Activated CD8-positive, alpha-beta T cell treated with anti-CD3 and anti-CD28 coated beads for 36 hours (primary cell): ENCODE data around the gene MBOAT2. TPM values are rescaled to one million over a fixed set of nuclear protein-coding genes. Genes with fewer than 3 reads are reported as not detected.

Experiments
- ATAC-seq: fragments of 200-7000 bp; cut with Tn5 transposase; one replicate; pipeline ENCODE4 v1.10.0; 2021; ENCODE audit warnings: mild to moderate bottlenecking, moderate library complexity
- CTCF ChIA-PET: fragments of 350-600 bp; sonication (Branson Sonifier 250); formaldehyde crosslinking; loops from one replicate; lab custom pipeline; 2021; ENCODE audit warnings: antibody characterized with exemption; lab: Charles Lee
- POLR2A ChIA-PET: fragments of 350-600 bp; sonication (Branson Sonifier 250); formaldehyde crosslinking; loops from one replicate; lab custom pipeline; 2021; ENCODE audit warnings: antibody characterized with exemption; lab: Charles Lee
- DNase-seq: peaks from one replicate; pipeline ENCODE4 v3.0.0-alpha.2; 2020
- H3K27ac Mint-ChIP-seq: one replicate; pipeline ENCODE4 v1.8.0; 2021; ENCODE audit warnings: mild to moderate bottlenecking, mixed read lengths
- H3K27me3 Mint-ChIP-seq: one replicate; pipeline ENCODE4 v1.8.0; 2021; ENCODE audit warnings: mixed read lengths
- H3K36me3 Mint-ChIP-seq: one replicate; pipeline ENCODE4 v1.8.0; 2021; ENCODE audit warnings: low read depth, mixed read lengths
- H3K4me1 Mint-ChIP-seq: one replicate; pipeline ENCODE4 v1.8.0; 2021; ENCODE audit warnings: low read depth, mixed read lengths
- H3K4me3 Mint-ChIP-seq: one replicate; pipeline ENCODE4 v1.8.0; 2021; ENCODE audit warnings: mild to moderate bottlenecking, moderate library complexity, mixed read lengths
- H3K9me3 Mint-ChIP-seq: one replicate; pipeline ENCODE4 v1.8.0; 2021; ENCODE audit warnings: mixed read lengths
- intact Hi-C: fragments of 100-400 bp; cut with micrococcal nuclease; formaldehyde crosslinking; loops from one replicate; pipeline ENCODE4 v1.10.0; 2022
- total RNA-seq, 2 experiments: library from RNA; stranded (reverse); gene quantifications; one replicate each; pipeline ENCODE4 v1.2.3, GENCODE V29; 2021
- TF ChIP-seq, protein P1 (sequence below): fragments of 200-600 bp; IDR thresholded peaks from one replicate; pipeline ENCODE4 v1.8.0; 2022; ENCODE audit warnings: antibody characterized with exemption, mild to moderate bottlenecking

Gene MBOAT2
- total RNA-seq, 2 experiments from 2014 or later, result 2.9 to 3.0 TPM

DNA sequence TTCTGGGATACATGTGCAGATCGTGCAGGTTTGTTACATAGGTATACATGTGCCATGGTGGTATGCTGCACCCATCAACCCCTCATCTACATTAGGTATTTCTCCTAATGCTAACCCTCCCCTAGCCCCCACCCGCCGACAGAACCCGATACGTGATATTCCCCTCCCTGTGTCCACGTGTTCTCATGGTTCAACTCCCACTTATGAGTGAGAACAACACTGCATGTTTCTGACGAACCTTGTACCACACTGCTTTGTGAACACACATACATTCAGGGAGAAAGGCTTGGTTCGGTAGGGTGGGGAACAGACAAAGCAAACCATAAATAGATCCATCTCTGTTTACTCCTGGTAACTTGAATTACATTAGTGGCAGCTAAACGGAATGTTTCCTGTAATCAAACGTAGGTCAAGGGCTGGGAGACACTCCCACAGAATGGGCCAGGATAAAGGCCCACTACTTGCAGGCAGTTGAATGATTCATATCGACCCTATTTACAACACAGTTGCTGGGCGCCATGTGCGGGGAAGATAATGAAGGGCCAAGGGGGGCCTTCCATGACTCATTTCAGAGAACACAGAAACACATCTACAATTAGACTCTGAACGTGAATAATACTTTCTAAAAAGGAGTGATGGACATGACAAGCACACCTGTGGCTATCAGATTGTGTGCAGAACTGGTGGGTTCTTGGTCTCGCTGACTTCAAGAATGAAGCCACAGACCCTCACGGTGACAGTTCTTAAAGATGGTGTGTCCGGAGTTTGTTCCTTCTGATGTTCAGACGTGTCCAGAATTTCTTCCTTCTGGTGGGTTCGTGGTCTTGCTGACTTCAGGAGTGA lies 109.3 kb downstream of the MBOAT2 start:
- no peak for ATAC-seq
- Mint-ChIP-seq H3K9me3 (peaks cover 3% of the 10 kb centered on the region), H3K4me1 (no peaks in the 10 kb centered on the region), H3K27me3 (no peaks in the 10 kb centered on the region), H3K27ac (no peak overlapping the region), H3K4me3 (no peak overlapping the region), H3K36me3 (no peaks in the 10 kb centered on the region)
- TF ChIP-seq, protein P1, sequence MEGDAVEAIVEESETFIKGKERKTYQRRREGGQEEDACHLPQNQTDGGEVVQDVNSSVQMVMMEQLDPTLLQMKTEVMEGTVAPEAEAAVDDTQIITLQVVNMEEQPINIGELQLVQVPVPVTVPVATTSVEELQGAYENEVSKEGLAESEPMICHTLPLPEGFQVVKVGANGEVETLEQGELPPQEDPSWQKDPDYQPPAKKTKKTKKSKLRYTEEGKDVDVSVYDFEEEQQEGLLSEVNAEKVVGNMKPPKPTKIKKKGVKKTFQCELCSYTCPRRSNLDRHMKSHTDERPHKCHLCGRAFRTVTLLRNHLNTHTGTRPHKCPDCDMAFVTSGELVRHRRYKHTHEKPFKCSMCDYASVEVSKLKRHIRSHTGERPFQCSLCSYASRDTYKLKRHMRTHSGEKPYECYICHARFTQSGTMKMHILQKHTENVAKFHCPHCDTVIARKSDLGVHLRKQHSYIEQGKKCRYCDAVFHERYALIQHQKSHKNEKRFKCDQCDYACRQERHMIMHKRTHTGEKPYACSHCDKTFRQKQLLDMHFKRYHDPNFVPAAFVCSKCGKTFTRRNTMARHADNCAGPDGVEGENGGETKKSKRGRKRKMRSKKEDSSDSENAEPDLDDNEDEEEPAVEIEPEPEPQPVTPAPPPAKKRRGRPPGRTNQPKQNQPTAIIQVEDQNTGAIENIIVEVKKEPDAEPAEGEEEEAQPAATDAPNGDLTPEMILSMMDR, result no peak
- intact Hi-C loops, result no loop called here
- ChIA-PET POLR2A (no interaction called here), CTCF (interaction anchor here (1.1 kb wide), 1 partner anchor 21 kb away, joined by 4 read pairs; no protein-coding TSS in a partner anchor)
- DNase-seq, result no peak

DNA sequence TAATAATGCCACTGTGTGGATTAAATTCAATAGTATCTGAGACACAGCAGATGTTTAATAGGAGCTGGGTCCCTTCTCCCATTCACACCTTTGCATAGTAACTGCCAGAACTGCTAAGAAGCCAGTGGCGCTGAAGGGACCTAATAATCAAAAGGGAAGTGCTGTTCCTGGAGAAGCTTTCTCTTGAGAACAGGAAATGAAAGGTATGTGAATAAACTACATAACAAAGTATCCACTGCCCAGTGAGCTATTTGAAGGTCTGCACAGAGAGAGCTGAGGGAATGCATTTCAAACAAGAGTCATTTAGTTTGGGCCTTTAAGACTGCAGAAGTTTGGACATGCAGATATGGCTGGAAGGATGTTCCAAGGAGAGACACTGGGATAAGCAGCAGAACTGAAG lies 110.0 kb downstream of the MBOAT2 start:
- TF ChIP-seq, protein P1, result no peak
- ChIA-PET POLR2A (no interaction called here), CTCF (interaction anchor here (1.1 kb wide), 1 partner anchor 20 kb away, joined by 4 read pairs; no protein-coding TSS in a partner anchor)
- Mint-ChIP-seq H3K4me1 (no peaks in the 10 kb centered on the region), H3K36me3 (no peaks in the 10 kb centered on the region), H3K27ac (no peak overlapping the region), H3K27me3 (no peaks in the 10 kb centered on the region), H3K9me3 (peaks cover 3% of the 10 kb centered on the region), H3K4me3 (no peak overlapping the region)
- no peak for DNase-seq
- intact Hi-C loops, result no loop called here
- no peak for ATAC-seq

DNA sequence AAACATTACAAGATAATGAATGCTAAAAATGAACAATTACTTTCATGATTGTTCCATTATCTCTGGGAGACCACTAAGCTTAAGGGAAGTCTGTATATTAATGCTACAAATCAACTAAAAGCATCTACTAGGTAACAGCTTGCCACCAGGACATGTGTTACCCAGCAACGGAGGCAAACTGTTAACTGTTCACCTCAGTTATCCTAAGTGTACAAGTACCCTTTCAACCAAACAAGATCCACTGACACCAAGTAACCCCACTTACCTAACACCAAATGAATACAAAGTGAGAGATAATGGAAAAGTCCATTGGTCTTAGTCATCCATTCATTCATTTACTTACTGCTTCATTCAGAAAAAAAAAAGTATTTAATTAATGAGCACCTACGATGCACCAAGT lies 111.4 kb downstream of the MBOAT2 start:
- H3K27me3 Mint-ChIP-seq, result no peaks in the 10 kb centered on the region
- intact Hi-C loops, result no loop called here
- no peaks in the 10 kb centered on the region for H3K4me1 Mint-ChIP-seq
- H3K9me3 Mint-ChIP-seq, result peaks cover 3% of the 10 kb centered on the region
- no peak overlapping the region for H3K27ac Mint-ChIP-seq
- CTCF ChIA-PET, result no interaction called here
- ATAC-seq (no peak), DNase-seq (no peak)
- TF ChIP-seq, protein P1, result no peak
- no peak overlapping the region for H3K4me3 Mint-ChIP-seq
- POLR2A ChIA-PET, result no interaction called here
- H3K36me3 Mint-ChIP-seq, result no peaks in the 10 kb centered on the region

DNA sequence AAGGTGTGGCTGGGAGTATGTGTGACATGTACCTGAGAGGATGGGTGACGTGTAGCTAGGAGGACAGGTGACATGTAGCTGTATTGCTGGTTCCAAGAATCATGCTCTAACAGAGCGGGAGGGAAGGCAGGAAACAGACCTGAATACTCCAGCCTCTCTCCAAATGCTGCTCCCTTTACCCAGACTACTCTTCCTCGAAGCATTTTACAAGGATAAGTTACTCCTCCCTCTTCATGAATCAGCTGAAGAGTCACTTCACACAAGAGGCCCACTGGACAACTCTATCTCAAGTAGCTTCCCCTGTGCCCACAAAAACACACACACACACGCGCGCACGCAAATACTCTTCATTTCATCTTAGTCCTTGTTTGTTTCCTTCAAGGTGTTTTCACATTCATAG lies 113.5 kb downstream of the MBOAT2 start:
- intact Hi-C loops, result no loop called here
- DNase-seq (no peak), ATAC-seq (no peak)
- CTCF ChIA-PET, result interaction anchor here (1.0 to 1.3 kb wide), 2 partner anchors 10 to 16 kb away, joined by 3 to 4 read pairs; no protein-coding TSS in a partner anchor
- no peaks in the 10 kb centered on the region for H3K9me3 Mint-ChIP-seq
- no peaks in the 10 kb centered on the region for H3K36me3 Mint-ChIP-seq
- no peak overlapping the region for H3K27ac Mint-ChIP-seq
- no peak overlapping the region for H3K4me3 Mint-ChIP-seq
- TF ChIP-seq, protein P1, result no peak
- H3K27me3 Mint-ChIP-seq, result no peaks in the 10 kb centered on the region
- POLR2A ChIA-PET, result no interaction called here
- no peaks in the 10 kb centered on the region for H3K4me1 Mint-ChIP-seq

DNA sequence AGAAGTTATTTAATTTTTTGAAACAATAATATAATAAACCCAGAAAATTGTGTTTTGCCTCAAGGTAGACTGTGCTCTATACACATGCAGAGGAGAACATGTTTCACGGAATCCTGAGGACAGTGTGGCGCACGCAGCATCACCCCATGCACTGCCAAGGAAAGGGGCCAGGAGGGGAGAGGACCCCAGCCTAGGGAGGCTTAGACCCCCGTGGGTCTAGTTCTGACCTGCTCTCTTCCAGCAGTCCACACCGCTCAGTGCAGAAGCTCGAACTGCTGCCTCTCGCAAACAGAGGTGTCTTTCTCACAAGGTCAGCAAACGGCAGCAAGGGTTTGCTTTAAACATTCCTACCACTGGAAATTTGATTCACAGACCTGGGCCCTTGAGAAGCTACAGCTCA lies 114.5 kb downstream of the MBOAT2 start:
- no peak overlapping the region for H3K4me3 Mint-ChIP-seq

More for the DNA sequence above, 114.5 kb downstream of the MBOAT2 start:
- TF ChIP-seq, protein P1, result no peak
- Mint-ChIP-seq H3K36me3 (no peaks in the 10 kb centered on the region), H3K27me3 (no peaks in the 10 kb centered on the region), H3K27ac (no peak overlapping the region), H3K9me3 (no peaks in the 10 kb centered on the region), H3K4me1 (no peaks in the 10 kb centered on the region)
- CTCF ChIA-PET, result no interaction called here
- intact Hi-C loops, result no loop called here
- POLR2A ChIA-PET, result no interaction called here
- DNase-seq, result no peak
- ATAC-seq, result no peak
